Activated T-cell treated with anti-CD3 and anti-CD28 coated beads, Interleukin-2, amount 50 U/mL, for 1 hour (primary cell): Measurements from ENCODE around the gene LSM14A.
A peak's percentile ranks its signal among the peaks of the same experiment; 100 is the strongest.
"Not testable (repeated sequence)": the region's sequence is repeated elsewhere in the genome, so short reads cannot be mapped to it uniquely, and the experiment has no call there.

ENCODE experiments used
- DNase-seq: peaks from one replicate; pipeline ENCODE4 v3.0.0-alpha.2; 2020

LSM14A gene

GRCh38 chr19:34171877-34172660 is at the start of gene LSM14A:
TSS of gene LSM14A (plus strand) at chr19:34172504. CDS start at chr19:34172643, 139 bp downstream.
- DNase-seq, result peak; percentile 95

GRCh38 chr19:34124828-34125227 is 47.5 kb upstream of the LSM14A start:
- no peak for DNase-seq

- no peak for DNase-seq
These were observed 45.3 kb upstream of the LSM14A start for GRCh38 chr19:34126966-34127365.

GRCh38 chr19:34127684-34128189 is 44.6 kb upstream of the LSM14A start:
- DNase-seq, result no peak

GRCh38 chr19:34128558-34129250 is 43.6 kb upstream of the LSM14A start:
- DNase-seq, result no peak

GRCh38 chr19:34131100-34131499 is 41.2 kb upstream of the LSM14A start:
- DNase-seq, result no peak

GRCh38 chr19:34132145-34132544 is 40.2 kb upstream of the LSM14A start:
- not testable (repeated sequence) for DNase-seq

GRCh38 chr19:34132706-34133105 is 39.6 kb upstream of the LSM14A start:
- not testable (repeated sequence) for DNase-seq

- DNase-seq, result peak; percentile 92
These were observed 37.9 kb upstream of the LSM14A start for GRCh38 chr19:34134190-34135053.

- no peak for DNase-seq
These were observed 37.1 kb upstream of the LSM14A start for GRCh38 chr19:34135054-34135800.

GRCh38 chr19:34135821-34136611 is 36.3 kb upstream of the LSM14A start:
- DNase-seq, result no peak

GRCh38 chr19:34141025-34141424 is 31.3 kb upstream of the LSM14A start:
- no peak for DNase-seq

- DNase-seq, result no peak
These were observed 29.9 kb upstream of the LSM14A start for GRCh38 chr19:34142440-34142839.

GRCh38 chr19:34145741-34146202 is 26.5 kb upstream of the LSM14A start:
- peak; percentile 34 for DNase-seq

GRCh38 chr19:34148658-34149185 is 23.6 kb upstream of the LSM14A start:
- DNase-seq, result no peak

GRCh38 chr19:34149873-34150272 is 22.4 kb upstream of the LSM14A start:
- DNase-seq, result no peak

GRCh38 chr19:34150558-34150957 is 21.7 kb upstream of the LSM14A start:
- DNase-seq, result no peak

- DNase-seq, result no peak
These were observed 20.9 kb upstream of the LSM14A start for GRCh38 chr19:34151439-34151838.

GRCh38 chr19:34154401-34154800 is 17.9 kb upstream of the LSM14A start:
- DNase-seq, result no peak

- no peak for DNase-seq
These were observed 16.6 kb upstream of the LSM14A start for GRCh38 chr19:34155686-34156085.

GRCh38 chr19:34158966-34159365 is 13.3 kb upstream of the LSM14A start:
- not testable (repeated sequence) for DNase-seq
